A549 (cell line): ENCODE data around the gene UNC119B. TPM values are rescaled to one million over a fixed set of nuclear protein-coding genes. Genes with fewer than 3 reads are reported as not detected.

ENCODE experiments used
- ATAC-seq, 2 experiments: fragments of 200-7000 bp in 1 of 2; fragments of >200 bp in 1 of 2; cut with Nextera tagmentation in 1 of 2; cut with Tn5 transposase in 1 of 2; 3 replicates each; pipeline versions ENCODE4 v1.8.0 to v1.9.1; 2018 to 2020; ENCODE audit warnings: mild to moderate bottlenecking in 1 of 2, moderate library complexity in 1 of 2
- CTCF ChIA-PET: fragments of 300-600 bp; sonication (Branson Sonifier 250); formaldehyde crosslinking; extraction: SDS; loops from one replicate; lab custom pipeline; 2021; ENCODE audit warnings: antibody characterized with exemption, inconsistent platforms; lab: Yijun Ruan, JAX
- POLR2A ChIA-PET: fragments of 350-600 bp; formaldehyde crosslinking; extraction: SDS; loops from one replicate; lab custom pipeline; 2021; ENCODE audit warnings: antibody characterized with exemption, inconsistent platforms; lab: Yijun Ruan, JAX
- DNase-seq, 2 experiments: peaks; one replicate each; pipeline versions ENCODE4 v3.0.0 to v3.0.0-alpha.2; 2011 to 2016; ENCODE audit warnings: low read depth in 1 of 2, low spot score in 1 of 2
- FAIRE-seq: peaks from 2 replicates; lab custom pipeline; 2011; peaks lifted over from hg19 to GRCh38; lab: Jason Lieb, UNC
- H3K27ac ChIP-seq, 2 experiments: fragments of >200 bp; sonication (Bioruptor Twin); formaldehyde crosslinking; 3 replicates each; pipeline ENCODE4 v1.5.1; 2016 to 2017
- H3K4me1 ChIP-seq: fragments of >200 bp; sonication (Bioruptor Twin); formaldehyde crosslinking; 3 replicates; pipeline ENCODE4 v1.6.1; 2016
- H3K4me2 ChIP-seq: fragments of >200 bp; sonication (Bioruptor Twin); formaldehyde crosslinking; 3 replicates; pipeline ENCODE4 v1.6.1; 2016
- H3K4me3 ChIP-seq: fragments of >200 bp; sonication (Bioruptor Twin); formaldehyde crosslinking; 3 replicates; pipeline ENCODE4 v1.5.1; 2016
- H3K9me3 ChIP-seq: fragments of >200 bp; sonication (Bioruptor Twin); formaldehyde crosslinking; 3 replicates; pipeline ENCODE4 v1.6.1; 2016
- CBX2 ChIP-seq: fragments of 200-600 bp; sonication (generic); IDR thresholded peaks from 2 replicates; pipeline ENCODE4 v1.6.1; 2016; ENCODE audit warnings: low read depth, mild to moderate bottlenecking, borderline replicate concordance
- CBX8 ChIP-seq: fragments of 200-600 bp; sonication (generic); IDR thresholded peaks from 2 replicates; pipeline ENCODE4 v1.6.1; 2016
- CHD2 ChIP-seq: fragments of 150-350 bp; IDR thresholded peaks from 2 replicates; pipeline ENCODE4 v1.6.1; 2014; ENCODE audit warnings: low read length; ENCODE audit not compliant: partially characterized antibody
- CHD4 ChIP-seq: fragments of 200-600 bp; sonication (generic); IDR thresholded peaks from 2 replicates; pipeline ENCODE4 v1.6.1; 2016; ENCODE audit warnings: antibody characterized with exemption, mild to moderate bottlenecking, borderline replicate concordance
- EHF ChIP-seq: fragments of 250-450 bp; sonication (Bioruptor Pico); IDR thresholded peaks from 2 replicates; pipeline ENCODE4 v1.5.0; 2020; ENCODE audit warnings: mild to moderate bottlenecking
- EP300 ChIP-seq, 2 experiments: fragments of >200 bp; sonication (Bioruptor Twin); formaldehyde crosslinking; IDR thresholded peaks; 2 replicates in 1 of 2; 3 replicates in 1 of 2; pipeline ENCODE4 v1.6.1; 2016 to 2017
- FOSB ChIP-seq: fragments of 250-450 bp; sonication (Bioruptor Pico); IDR thresholded peaks from 2 replicates; pipeline ENCODE4 v1.5.0; 2020; ENCODE audit warnings: mild to moderate bottlenecking, moderate library complexity
- HEYL ChIP-seq: fragments of 250-450 bp; sonication (Bioruptor Pico); IDR thresholded peaks from 2 replicates; pipeline ENCODE4 v1.8.0; 2021; ENCODE audit warnings: mild to moderate bottlenecking, moderate library complexity
- HOXB13 ChIP-seq: fragments of 250-450 bp; sonication (Bioruptor Pico); IDR thresholded peaks from 2 replicates; pipeline ENCODE4 v1.5.0; 2020; ENCODE audit warnings: low read depth, mild to moderate bottlenecking, moderate library complexity
- HOXB5 ChIP-seq: fragments of 250-450 bp; sonication (Bioruptor Pico); IDR thresholded peaks from 2 replicates; pipeline ENCODE4 v1.5.0; 2020; ENCODE audit warnings: mild to moderate bottlenecking, moderate library complexity
- JUNB ChIP-seq: fragments of >200 bp; sonication (Bioruptor Twin); formaldehyde crosslinking; IDR thresholded peaks from 2 replicates; pipeline ENCODE4 v1.6.1; 2016
- KDM1A ChIP-seq: fragments of 200-600 bp; sonication (generic); IDR thresholded peaks from 2 replicates; pipeline ENCODE4 v1.6.1; 2016; ENCODE audit warnings: low read depth, mild to moderate bottlenecking
- KDM5A ChIP-seq: fragments of 200-600 bp; sonication (generic); IDR thresholded peaks from 2 replicates; pipeline ENCODE4 v1.6.1; 2016; ENCODE audit warnings: antibody characterized with exemption, mild to moderate bottlenecking
- NR3C1 ChIP-seq: fragments of >200 bp; sonication (Bioruptor Twin); formaldehyde crosslinking; IDR thresholded peaks from 3 replicates; pipeline ENCODE4 v1.6.1; 2017
- PHF8 ChIP-seq: fragments of 200-600 bp; sonication (generic); IDR thresholded peaks from 2 replicates; pipeline ENCODE4 v1.6.1; 2016; ENCODE audit warnings: low read depth, mild to moderate bottlenecking, antibody characterized with exemption, moderate library complexity, borderline replicate concordance
- RARB ChIP-seq: fragments of 250-450 bp; sonication (Bioruptor Pico); IDR thresholded peaks from 2 replicates; pipeline ENCODE4 v1.8.0; 2021; ENCODE audit warnings: mild to moderate bottlenecking, moderate library complexity
- RFX5 ChIP-seq: fragments of 450-650 bp; IDR thresholded peaks from 2 replicates; pipeline ENCODE4 v1.7.1; 2014; ENCODE audit warnings: antibody characterized with exemption, mild to moderate bottlenecking, moderate library complexity
- RNF2 ChIP-seq: fragments of 200-600 bp; sonication (generic); IDR thresholded peaks from 2 replicates; pipeline ENCODE4 v1.6.1; 2016; ENCODE audit warnings: low read depth, mild to moderate bottlenecking, antibody characterized with exemption, moderate library complexity, borderline replicate concordance
- SMC3 ChIP-seq: fragments of >200 bp; sonication (Bioruptor Twin); formaldehyde crosslinking; IDR thresholded peaks from 3 replicates; pipeline ENCODE4 v1.6.1; 2018; ENCODE audit warnings: inconsistent platforms
- SREBF2 ChIP-seq: fragments of 450-650 bp; IDR thresholded peaks from 2 replicates; pipeline ENCODE4 v1.6.1; 2014; ENCODE audit warnings: mild to moderate bottlenecking, moderate library complexity
- TP53 ChIP-seq: fragments of 250-450 bp; sonication (Bioruptor Pico); IDR thresholded peaks from 2 replicates; pipeline ENCODE4 v1.5.0; 2021; ENCODE audit warnings: mild to moderate bottlenecking, moderate library complexity
- ZNF302 ChIP-seq: fragments of 250-450 bp; sonication (Bioruptor Pico); IDR thresholded peaks from 2 replicates; pipeline ENCODE4 v1.9.0; 2021; ENCODE audit warnings: inconsistent platforms, mild to moderate bottlenecking, moderate library complexity
- ZSCAN20 ChIP-seq: fragments of 250-450 bp; sonication (Bioruptor Pico); IDR thresholded peaks from 2 replicates; pipeline ENCODE4 v1.8.0; 2022; ENCODE audit warnings: mild to moderate bottlenecking, moderate library complexity
- WGBS: methylation state at CpG from one replicate; pipeline ENCODE4 v1.1.6; 2017; ENCODE audit errors: missing lambda C conversion rate; 5-methylcytosine and 5-hydroxymethylcytosine counted together
- polyA plus RNA-seq, 4 experiments: library from polyadenylated mRNA; depleted of rRNA in 3 of 4; stranded (reverse); fragments of >200 nt; fragmentation: RNase III in 1 of 4; extraction: RNeasy Plus Mini Kit Qiagen cat#74134 plus additional on column Dnase treatment in 1 of 4; gene quantifications; 2 replicates in 3 of 4; 3 replicates in 1 of 4; pipeline ENCODE4 v1.2.3, GENCODE V29; 2011 to 2017
- TF ChIP-seq, protein P1 (sequence below): fragments of 250-450 bp; sonication (Bioruptor Pico); IDR thresholded peaks from 2 replicates; pipeline ENCODE4 v1.5.0; 2021; ENCODE audit warnings: mild to moderate bottlenecking, moderate library complexity, borderline replicate concordance
- TF ChIP-seq, protein P2 (sequence below): IDR thresholded peaks from 2 replicates; pipeline ENCODE4 v1.6.1; 2012
- TF ChIP-seq, protein P3 (sequence below): fragments of 450-650 bp; IDR thresholded peaks from 2 replicates; pipeline ENCODE4 v1.6.1; 2014; ENCODE audit warnings: antibody characterized with exemption
- TF ChIP-seq, protein P4 (sequence below): fragments of >200 bp; sonication (Bioruptor Twin); formaldehyde crosslinking; IDR thresholded peaks from 3 replicates; pipeline ENCODE4 v1.6.1; 2016
- TF ChIP-seq, protein P5 (sequence below): fragments of 250-450 bp; sonication (Bioruptor Pico); IDR thresholded peaks from 2 replicates; pipeline ENCODE4 v1.5.0; 2020; ENCODE audit warnings: low read depth, mild to moderate bottlenecking, moderate library complexity
- TF ChIP-seq, protein P6 (sequence below): IDR thresholded peaks from 2 replicates; pipeline ENCODE4 v1.6.1; 2012

UNC119B gene
- polyA plus RNA-seq, 2 of the 4 experiments (the other 2 are of a cell fraction) = 25.8 to 41.5 TPM

DNA sequence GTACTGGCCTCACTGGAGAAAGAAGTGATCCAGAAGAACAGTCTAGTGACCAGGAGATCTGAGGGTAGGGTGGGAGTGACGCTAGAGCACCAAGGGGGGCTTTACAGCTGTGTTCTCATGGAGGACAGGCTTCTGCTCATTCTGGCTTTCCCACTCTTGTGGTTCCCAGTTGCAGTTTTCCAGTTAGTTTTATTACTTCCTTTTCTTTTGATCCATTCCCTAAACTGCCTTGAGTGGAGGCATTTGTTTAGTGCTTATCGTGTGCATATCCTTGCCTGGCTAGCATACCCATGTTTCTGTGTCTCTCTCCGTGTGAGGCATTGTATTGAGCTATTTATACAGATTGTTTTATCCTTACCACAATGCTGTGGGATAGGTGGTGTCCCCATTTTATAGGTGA is 19.3 kb upstream of the UNC119B start:
- no peak for FAIRE-seq
- CTCF ChIA-PET = interaction anchor here (19.0 kb wide), 1 partner anchor 43 kb away, joined by 137 read pairs; no protein-coding TSS in a partner anchor
- H3K4me2 ChIP-seq = peak overlapping the region; percentile 86

DNA sequence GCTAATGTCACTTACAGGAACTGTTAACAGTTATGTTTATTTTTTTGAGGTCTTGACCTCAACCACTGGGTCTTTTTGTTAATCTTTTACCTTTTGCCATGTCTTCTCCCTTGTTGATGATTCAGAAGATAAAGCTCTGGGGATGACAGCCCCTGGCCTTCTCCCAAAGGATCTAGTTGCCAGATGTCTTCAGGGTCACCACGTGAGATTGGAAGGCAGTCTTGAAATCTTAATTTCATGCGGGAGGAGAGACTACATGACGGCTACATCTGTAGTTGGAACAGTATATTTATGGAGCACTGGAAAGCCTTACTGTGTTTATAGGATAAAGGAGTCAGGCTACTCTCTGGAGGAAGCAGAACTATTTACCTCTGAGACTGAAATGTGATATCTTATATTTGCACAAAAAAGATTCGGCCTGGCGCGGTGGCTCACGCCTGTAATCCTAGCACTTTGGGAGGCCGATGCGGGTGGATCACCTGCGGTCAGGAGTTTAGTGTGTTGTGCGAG is 17.7 kb upstream of the UNC119B start:
- FAIRE-seq (no peak), DNase-seq (peak; percentile 87 to 89), ATAC-seq (peak; percentile 58 to 78)
- WGBS = 6% methylated on average over 11 of the region's 11 CpGs
- no peaks in the 10 kb centered on the region for H3K9me3 ChIP-seq
- H3K4me3 ChIP-seq = no peak overlapping the region; the same call in 2 of the 3 replicates
- H3K4me1 ChIP-seq = peaks cover 56% of the 10 kb centered on the region
- peak overlapping the region; percentile 86 for H3K4me2 ChIP-seq
- CTCF ChIA-PET = interaction anchor here (19.0 kb wide), 1 partner anchor 45 kb away, joined by 137 read pairs; no protein-coding TSS in a partner anchor
- peak overlapping the region; percentile 20 to 94; a peak in 5 of 6 replicates for H3K27ac ChIP-seq
- POLR2A ChIA-PET = interaction anchor here (0.8 kb wide), 1 partner anchor 279 kb away, joined by 3 read pairs; no protein-coding TSS in a partner anchor
- TF ChIP-seq EP300 (IDR thresholded peaks at IDR 0.05) (0 out of 5 replicates have a peak, but pooled peaks of 1 of the 2 experiments have one; percentile 35), CHD2 (no peak), KDM1A (no peak), CBX8 (no peak), CBX2 (no peak), TP53 (CRISPR knock-in tag) (no peak), HOXB13 (CRISPR knock-in tag) (no peak), JUNB (peak; percentile 65), EHF (CRISPR knock-in tag) (no peak), HEYL (no peak), RFX5 (no peak), ZSCAN20 (CRISPR knock-in tag) (no peak), KDM5A (no peak), CHD4 (no peak), SREBF2 (no peak), SMC3 (no peak), FOSB (CRISPR knock-in tag) (no peak), NR3C1 (no peak)
- TF ChIP-seq, protein P1, sequence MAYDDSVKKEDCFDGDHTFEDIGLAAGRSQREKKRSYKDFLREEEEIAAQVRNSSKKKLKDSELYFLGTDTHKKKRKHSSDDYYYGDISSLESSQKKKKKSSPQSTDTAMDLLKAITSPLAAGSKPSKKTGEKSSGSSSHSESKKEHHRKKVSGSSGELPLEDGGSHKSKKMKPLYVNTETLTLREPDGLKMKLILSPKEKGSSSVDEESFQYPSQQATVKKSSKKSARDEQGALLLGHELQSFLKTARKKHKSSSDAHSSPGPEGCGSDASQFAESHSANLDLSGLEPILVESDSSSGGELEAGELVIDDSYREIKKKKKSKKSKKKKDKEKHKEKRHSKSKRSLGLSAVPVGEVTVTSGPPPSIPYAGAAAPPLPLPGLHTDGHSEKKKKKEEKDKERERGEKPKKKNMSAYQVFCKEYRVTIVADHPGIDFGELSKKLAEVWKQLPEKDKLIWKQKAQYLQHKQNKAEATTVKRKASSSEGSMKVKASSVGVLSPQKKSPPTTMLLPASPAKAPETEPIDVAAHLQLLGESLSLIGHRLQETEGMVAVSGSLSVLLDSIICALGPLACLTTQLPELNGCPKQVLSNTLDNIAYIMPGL (CRISPR knock-in tag) = no peak
- TF ChIP-seq, protein P2, sequence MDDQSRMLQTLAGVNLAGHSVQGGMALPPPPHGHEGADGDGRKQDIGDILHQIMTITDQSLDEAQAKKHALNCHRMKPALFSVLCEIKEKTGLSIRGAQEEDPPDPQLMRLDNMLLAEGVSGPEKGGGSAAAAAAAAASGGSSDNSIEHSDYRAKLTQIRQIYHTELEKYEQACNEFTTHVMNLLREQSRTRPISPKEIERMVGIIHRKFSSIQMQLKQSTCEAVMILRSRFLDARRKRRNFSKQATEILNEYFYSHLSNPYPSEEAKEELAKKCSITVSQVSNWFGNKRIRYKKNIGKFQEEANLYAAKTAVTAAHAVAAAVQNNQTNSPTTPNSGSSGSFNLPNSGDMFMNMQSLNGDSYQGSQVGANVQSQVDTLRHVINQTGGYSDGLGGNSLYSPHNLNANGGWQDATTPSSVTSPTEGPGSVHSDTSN = peak; percentile 63; the same call in 1 of the 2 replicates
- TF ChIP-seq, protein P3, sequence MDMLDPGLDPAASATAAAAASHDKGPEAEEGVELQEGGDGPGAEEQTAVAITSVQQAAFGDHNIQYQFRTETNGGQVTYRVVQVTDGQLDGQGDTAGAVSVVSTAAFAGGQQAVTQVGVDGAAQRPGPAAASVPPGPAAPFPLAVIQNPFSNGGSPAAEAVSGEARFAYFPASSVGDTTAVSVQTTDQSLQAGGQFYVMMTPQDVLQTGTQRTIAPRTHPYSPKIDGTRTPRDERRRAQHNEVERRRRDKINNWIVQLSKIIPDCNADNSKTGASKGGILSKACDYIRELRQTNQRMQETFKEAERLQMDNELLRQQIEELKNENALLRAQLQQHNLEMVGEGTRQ = no peak
- TF ChIP-seq, protein P4, sequence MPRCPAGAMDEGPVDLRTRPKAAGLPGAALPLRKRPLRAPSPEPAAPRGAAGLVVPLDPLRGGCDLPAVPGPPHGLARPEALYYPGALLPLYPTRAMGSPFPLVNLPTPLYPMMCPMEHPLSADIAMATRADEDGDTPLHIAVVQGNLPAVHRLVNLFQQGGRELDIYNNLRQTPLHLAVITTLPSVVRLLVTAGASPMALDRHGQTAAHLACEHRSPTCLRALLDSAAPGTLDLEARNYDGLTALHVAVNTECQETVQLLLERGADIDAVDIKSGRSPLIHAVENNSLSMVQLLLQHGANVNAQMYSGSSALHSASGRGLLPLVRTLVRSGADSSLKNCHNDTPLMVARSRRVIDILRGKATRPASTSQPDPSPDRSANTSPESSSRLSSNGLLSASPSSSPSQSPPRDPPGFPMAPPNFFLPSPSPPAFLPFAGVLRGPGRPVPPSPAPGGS = no peak
- TF ChIP-seq, protein P5, sequence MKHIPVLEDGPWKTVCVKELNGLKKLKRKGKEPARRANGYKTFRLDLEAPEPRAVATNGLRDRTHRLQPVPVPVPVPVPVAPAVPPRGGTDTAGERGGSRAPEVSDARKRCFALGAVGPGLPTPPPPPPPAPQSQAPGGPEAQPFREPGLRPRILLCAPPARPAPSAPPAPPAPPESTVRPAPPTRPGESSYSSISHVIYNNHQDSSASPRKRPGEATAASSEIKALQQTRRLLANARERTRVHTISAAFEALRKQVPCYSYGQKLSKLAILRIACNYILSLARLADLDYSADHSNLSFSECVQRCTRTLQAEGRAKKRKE (CRISPR knock-in tag) = no peak
- TF ChIP-seq, protein P6, sequence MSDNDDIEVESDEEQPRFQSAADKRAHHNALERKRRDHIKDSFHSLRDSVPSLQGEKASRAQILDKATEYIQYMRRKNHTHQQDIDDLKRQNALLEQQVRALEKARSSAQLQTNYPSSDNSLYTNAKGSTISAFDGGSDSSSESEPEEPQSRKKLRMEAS = peak; percentile 87

More for the DNA sequence above, 19.3 kb upstream of the UNC119B start:
- Histone ChIP-seq H3K4me3 (no peak overlapping the region), H3K9me3 (no peaks in the 10 kb centered on the region), H3K4me1 (peaks cover 56% of the 10 kb centered on the region), H3K27ac (peak overlapping the region; percentile 53 to 94; a peak in 4 of 6 replicates)
- TF ChIP-seq RARB (CRISPR knock-in tag) = no peak
- TF ChIP-seq, protein P2 = no peak
- no peak for TF ChIP-seq HOXB5 (CRISPR knock-in tag)
- no peak for TF ChIP-seq RFX5
- no peak for TF ChIP-seq PHF8
- TF ChIP-seq JUNB = no peak
- no peak for TF ChIP-seq KDM5A
- no peak for TF ChIP-seq RNF2
- TF ChIP-seq KDM1A = no peak
- TF ChIP-seq ZNF302 (CRISPR knock-in tag) = no peak
- TF ChIP-seq, protein P3 = no peak
- no peak for DNase-seq
- WGBS = 77% methylated on average over 3 of the region's 3 CpGs
- no peak for ATAC-seq
- POLR2A ChIA-PET = interaction anchor here (0.6 to 1.0 kb wide), 2 partner anchors 19 to 140 kb away, joined by 3 read pairs; partner anchors contain the start of gene UNC119B
